Measurements from ENCODE around the gene VSTM2B. TPM values are rescaled to one million over a fixed set of nuclear protein-coding genes. Genes with fewer than 3 reads are reported as not detected.

The VSTM2B gene
- total and polyA plus RNA-seq, 2 of the 13 experiments (the other 11 are each of a cell fraction or from before 2014, with no cell fraction given): not detected

DNA sequence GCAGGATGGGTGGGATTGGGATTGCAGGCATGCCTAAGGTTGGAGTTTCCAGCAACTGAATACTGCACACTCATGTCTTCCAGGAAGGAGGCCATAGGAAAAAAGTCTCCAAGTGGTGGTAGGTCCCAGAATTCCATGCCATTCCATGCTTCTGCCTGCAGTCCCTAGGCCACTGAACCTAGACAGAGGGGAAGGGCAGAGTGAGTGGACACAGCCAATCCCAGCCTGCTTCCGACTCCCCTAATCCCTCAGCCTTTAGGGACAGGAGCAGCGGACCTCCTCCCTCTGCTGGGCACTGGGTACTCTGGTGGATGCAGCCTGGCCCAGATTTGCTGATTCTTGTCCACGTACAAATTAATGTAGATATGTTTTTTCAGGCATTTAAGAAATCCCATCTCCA is 17.0 kb downstream of the VSTM2B start (continued):
- TF ChIP-seq, protein P1, sequence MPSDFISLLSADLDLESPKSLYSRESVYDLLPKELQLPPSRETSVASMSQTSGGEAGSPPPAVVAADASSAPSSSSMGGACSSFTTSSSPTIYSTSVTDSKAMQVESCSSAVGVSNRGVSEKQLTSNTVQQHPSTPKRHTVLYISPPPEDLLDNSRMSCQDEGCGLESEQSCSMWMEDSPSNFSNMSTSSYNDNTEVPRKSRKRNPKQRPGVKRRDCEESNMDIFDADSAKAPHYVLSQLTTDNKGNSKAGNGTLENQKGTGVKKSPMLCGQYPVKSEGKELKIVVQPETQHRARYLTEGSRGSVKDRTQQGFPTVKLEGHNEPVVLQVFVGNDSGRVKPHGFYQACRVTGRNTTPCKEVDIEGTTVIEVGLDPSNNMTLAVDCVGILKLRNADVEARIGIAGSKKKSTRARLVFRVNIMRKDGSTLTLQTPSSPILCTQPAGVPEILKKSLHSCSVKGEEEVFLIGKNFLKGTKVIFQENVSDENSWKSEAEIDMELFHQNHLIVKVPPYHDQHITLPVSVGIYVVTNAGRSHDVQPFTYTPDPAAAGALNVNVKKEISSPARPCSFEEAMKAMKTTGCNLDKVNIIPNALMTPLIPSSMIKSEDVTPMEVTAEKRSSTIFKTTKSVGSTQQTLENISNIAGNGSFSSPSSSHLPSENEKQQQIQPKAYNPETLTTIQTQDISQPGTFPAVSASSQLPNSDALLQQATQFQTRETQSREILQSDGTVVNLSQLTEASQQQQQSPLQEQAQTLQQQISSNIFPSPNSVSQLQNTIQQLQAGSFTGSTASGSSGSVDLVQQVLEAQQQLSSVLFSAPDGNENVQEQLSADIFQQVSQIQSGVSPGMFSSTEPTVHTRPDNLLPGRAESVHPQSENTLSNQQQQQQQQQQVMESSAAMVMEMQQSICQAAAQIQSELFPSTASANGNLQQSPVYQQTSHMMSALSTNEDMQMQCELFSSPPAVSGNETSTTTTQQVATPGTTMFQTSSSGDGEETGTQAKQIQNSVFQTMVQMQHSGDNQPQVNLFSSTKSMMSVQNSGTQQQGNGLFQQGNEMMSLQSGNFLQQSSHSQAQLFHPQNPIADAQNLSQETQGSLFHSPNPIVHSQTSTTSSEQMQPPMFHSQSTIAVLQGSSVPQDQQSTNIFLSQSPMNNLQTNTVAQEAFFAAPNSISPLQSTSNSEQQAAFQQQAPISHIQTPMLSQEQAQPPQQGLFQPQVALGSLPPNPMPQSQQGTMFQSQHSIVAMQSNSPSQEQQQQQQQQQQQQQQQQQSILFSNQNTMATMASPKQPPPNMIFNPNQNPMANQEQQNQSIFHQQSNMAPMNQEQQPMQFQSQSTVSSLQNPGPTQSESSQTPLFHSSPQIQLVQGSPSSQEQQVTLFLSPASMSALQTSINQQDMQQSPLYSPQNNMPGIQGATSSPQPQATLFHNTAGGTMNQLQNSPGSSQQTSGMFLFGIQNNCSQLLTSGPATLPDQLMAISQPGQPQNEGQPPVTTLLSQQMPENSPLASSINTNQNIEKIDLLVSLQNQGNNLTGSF (CRISPR knock-in tag; IDR thresholded peaks at IDR 0.05): no peak
- TF ChIP-seq, protein P2, sequence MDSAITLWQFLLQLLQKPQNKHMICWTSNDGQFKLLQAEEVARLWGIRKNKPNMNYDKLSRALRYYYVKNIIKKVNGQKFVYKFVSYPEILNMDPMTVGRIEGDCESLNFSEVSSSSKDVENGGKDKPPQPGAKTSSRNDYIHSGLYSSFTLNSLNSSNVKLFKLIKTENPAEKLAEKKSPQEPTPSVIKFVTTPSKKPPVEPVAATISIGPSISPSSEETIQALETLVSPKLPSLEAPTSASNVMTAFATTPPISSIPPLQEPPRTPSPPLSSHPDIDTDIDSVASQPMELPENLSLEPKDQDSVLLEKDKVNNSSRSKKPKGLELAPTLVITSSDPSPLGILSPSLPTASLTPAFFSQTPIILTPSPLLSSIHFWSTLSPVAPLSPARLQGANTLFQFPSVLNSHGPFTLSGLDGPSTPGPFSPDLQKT (CRISPR knock-in tag; IDR thresholded peaks at IDR 0.05; ENCODE audit: borderline replicate concordance): no peak
- TF ChIP-seq, protein P3, sequence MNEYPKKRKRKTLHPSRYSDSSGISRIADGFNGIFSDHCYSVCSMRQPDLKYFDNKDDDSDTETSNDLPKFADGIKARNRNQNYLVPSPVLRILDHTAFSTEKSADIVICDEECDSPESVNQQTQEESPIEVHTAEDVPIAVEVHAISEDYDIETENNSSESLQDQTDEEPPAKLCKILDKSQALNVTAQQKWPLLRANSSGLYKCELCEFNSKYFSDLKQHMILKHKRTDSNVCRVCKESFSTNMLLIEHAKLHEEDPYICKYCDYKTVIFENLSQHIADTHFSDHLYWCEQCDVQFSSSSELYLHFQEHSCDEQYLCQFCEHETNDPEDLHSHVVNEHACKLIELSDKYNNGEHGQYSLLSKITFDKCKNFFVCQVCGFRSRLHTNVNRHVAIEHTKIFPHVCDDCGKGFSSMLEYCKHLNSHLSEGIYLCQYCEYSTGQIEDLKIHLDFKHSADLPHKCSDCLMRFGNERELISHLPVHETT (CRISPR knock-in tag; conservative IDR thresholded peaks at IDR 0.05): no peak
- TF ChIP-seq, protein P4, sequence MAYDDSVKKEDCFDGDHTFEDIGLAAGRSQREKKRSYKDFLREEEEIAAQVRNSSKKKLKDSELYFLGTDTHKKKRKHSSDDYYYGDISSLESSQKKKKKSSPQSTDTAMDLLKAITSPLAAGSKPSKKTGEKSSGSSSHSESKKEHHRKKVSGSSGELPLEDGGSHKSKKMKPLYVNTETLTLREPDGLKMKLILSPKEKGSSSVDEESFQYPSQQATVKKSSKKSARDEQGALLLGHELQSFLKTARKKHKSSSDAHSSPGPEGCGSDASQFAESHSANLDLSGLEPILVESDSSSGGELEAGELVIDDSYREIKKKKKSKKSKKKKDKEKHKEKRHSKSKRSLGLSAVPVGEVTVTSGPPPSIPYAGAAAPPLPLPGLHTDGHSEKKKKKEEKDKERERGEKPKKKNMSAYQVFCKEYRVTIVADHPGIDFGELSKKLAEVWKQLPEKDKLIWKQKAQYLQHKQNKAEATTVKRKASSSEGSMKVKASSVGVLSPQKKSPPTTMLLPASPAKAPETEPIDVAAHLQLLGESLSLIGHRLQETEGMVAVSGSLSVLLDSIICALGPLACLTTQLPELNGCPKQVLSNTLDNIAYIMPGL (CRISPR knock-in tag; IDR thresholded peaks at IDR 0.05; ENCODE audit: borderline replicate concordance in 1 of 2, low read depth in 1 of 2): no peak
- TF ChIP-seq YEATS2 (CRISPR knock-in tag; IDR thresholded peaks at IDR 0.05; ENCODE audit: borderline replicate concordance) (no peak), ZNF331 (CRISPR knock-in tag; IDR thresholded peaks at IDR 0.05) (no peak)
